HG03066 (cell line): ENCODE results near the gene LCP2.

Experiments
- ATAC-seq: cut with Tn5 transposase; IDR thresholded peaks from one replicate; pipeline ENCODE4 v1.9.1; 2021; ENCODE audit warnings: low read depth; ENCODE audit not compliant: unreplicated experiment

LCP2 gene

GRCh38 chr5:170297589-170298462 is at the start of gene LCP2:
LCP2 (minus strand) TSS chr5:170297777; CDS start chr5:170297611, 166 bp downstream.
- peak; percentile 49 for ATAC-seq

- no peak for ATAC-seq
Observed at GRCh38 chr5:170347022-170347567, 49.5 kb upstream of the LCP2 start.

- ATAC-seq: no peak
Observed at GRCh38 chr5:170345971-170346370, 48.4 kb upstream of the LCP2 start.

GRCh38 chr5:170343177-170343576 is 45.6 kb upstream of the LCP2 start:
- ATAC-seq: no peak

- no peak for ATAC-seq
Observed at GRCh38 chr5:170342153-170342725, 44.7 kb upstream of the LCP2 start.

- no peak for ATAC-seq
Observed at GRCh38 chr5:170341545-170341944, 44.0 kb upstream of the LCP2 start.

- no peak for ATAC-seq
Observed at GRCh38 chr5:170339780-170340167, 42.2 kb upstream of the LCP2 start.

GRCh38 chr5:170338933-170339779 is 41.6 kb upstream of the LCP2 start:
- ATAC-seq: peak; percentile 96

GRCh38 chr5:170338291-170338690 is 40.7 kb upstream of the LCP2 start:
- no peak for ATAC-seq

GRCh38 chr5:170337045-170337733 is 39.6 kb upstream of the LCP2 start:
- ATAC-seq: no peak

- no peak for ATAC-seq
Observed at GRCh38 chr5:170336065-170336464, 38.5 kb upstream of the LCP2 start.

GRCh38 chr5:170334626-170335025 is 37.0 kb upstream of the LCP2 start:
- no peak for ATAC-seq

- ATAC-seq: peak; percentile 37
Observed at GRCh38 chr5:170333161-170333910, 35.8 kb upstream of the LCP2 start.

GRCh38 chr5:170332058-170332457 is 34.5 kb upstream of the LCP2 start:
- ATAC-seq: no peak

GRCh38 chr5:170330568-170331054 is 33.0 kb upstream of the LCP2 start:
- ATAC-seq: no peak

- ATAC-seq: no peak
Observed at GRCh38 chr5:170329524-170329923, 31.9 kb upstream of the LCP2 start.

- no peak for ATAC-seq
Observed at GRCh38 chr5:170327829-170328228, 30.3 kb upstream of the LCP2 start.

- ATAC-seq: peak; percentile 44
Observed at GRCh38 chr5:170327168-170327567, 29.6 kb upstream of the LCP2 start.

GRCh38 chr5:170319301-170319700 is 21.7 kb upstream of the LCP2 start:
- no peak for ATAC-seq
